Measurements from ENCODE around the gene PDZD2. TPM values are rescaled to one million over a fixed set of nuclear protein-coding genes. Genes with fewer than 3 reads are reported as not detected.

The PDZD2 gene
- total and polyA plus RNA-seq, 11 donors = 28.3 to 116 (median 80.6) TPM

- Histone ChIP-seq H3K36me3 (peaks cover 0 to 13% (median 0%) of the 10 kb centered on the region in 9 donors), H3K27ac (no peak overlapping the region), H3K27me3 (no peaks in the 10 kb centered on the region), H3K4me1 (peaks cover 0 to 6% (median 2%) of the 10 kb centered on the region in 12 donors), H3K4me3 (no peak overlapping the region), H3K9me3 (no peaks in the 10 kb centered on the region)
- DNase-seq (no peak), ATAC-seq (no peak)
- WGBS, 4 donors = 95 to 97% (median 96%) methylated on average over 5 of the region's 5 CpGs
- TF ChIP-seq CTCF (IDR thresholded peaks at IDR 0.05) = no peak
- TF ChIP-seq POLR2A (IDR thresholded peaks at IDR 0.05) = no peak
- intact Hi-C loops (cut with DNase I) = no loop called here
Measured at GRCh38 chr5:31798168-31798567, 159.2 kb downstream of the PDZD2 start.

- Histone ChIP-seq H3K4me1 (peaks cover 0 to 6% (median 2%) of the 10 kb centered on the region in 12 donors), H3K9me3 (no peaks in the 10 kb centered on the region), H3K4me3 (no peak overlapping the region), H3K36me3 (peaks cover 0 to 10% (median 0%) of the 10 kb centered on the region in 9 donors), H3K27ac (no peak overlapping the region), H3K27me3 (no peaks in the 10 kb centered on the region)
- DNase-seq (no peak), ATAC-seq (no peak)
- WGBS, 4 donors = 86 to 100% (median 93%) methylated on average over 1 of the region's 1 CpG
- TF ChIP-seq CTCF (IDR thresholded peaks at IDR 0.05) (no peak), POLR2A (IDR thresholded peaks at IDR 0.05) (no peak)
- intact Hi-C loops (cut with DNase I) = loop anchor here in 2 of 10 donors (2.0 to 10.0 kb wide), 2 partner anchors 156 to 160 kb away; no protein-coding TSS in a partner anchor
Measured at GRCh38 chr5:31800351-31800750, 161.4 kb downstream of the PDZD2 start.

- ATAC-seq = no peak
- peak overlapping the region in 1 of 12 donors; percentile 26 for H3K27ac ChIP-seq
- intact Hi-C loops (cut with DNase I) = loop anchor here in 5 of 10 donors (2.0 to 10.0 kb wide), 5 partner anchors 161 to 225 kb away; partner anchors contain the start of gene PDZD2 (in 4 of the 5)
- no peaks in the 10 kb centered on the region for H3K27me3 ChIP-seq
- DNase-seq = no peak
- H3K9me3 ChIP-seq = no peaks in the 10 kb centered on the region
- no peak for TF ChIP-seq POLR2A (IDR thresholded peaks at IDR 0.05)
- no peak for TF ChIP-seq CTCF (IDR thresholded peaks at IDR 0.05)
- H3K4me1 ChIP-seq = peaks cover 0 to 15% (median 2%) of the 10 kb centered on the region in 12 donors
- WGBS, 4 donors = 80 to 88% (median 82%) methylated on average over 9 of the region's 9 CpGs
- no peaks in the 10 kb centered on the region for H3K36me3 ChIP-seq
- no peak overlapping the region for H3K4me3 ChIP-seq
Measured at GRCh38 chr5:31805785-31806400, 167.0 kb downstream of the PDZD2 start.

- WGBS, 4 donors = 65 to 84% (median 78%) methylated on average over 6 of the region's 6 CpGs
- peak overlapping the region in 1 of 12 donors; percentile 26 for H3K27ac ChIP-seq
- intact Hi-C loops (cut with DNase I) = loop anchor here in 4 of 10 donors (2.0 to 10.0 kb wide), 4 partner anchors 162 to 226 kb away; partner anchors contain the start of gene PDZD2 (in 3 of the 4)
Measured at GRCh38 chr5:31806561-31806960, 167.6 kb downstream of the PDZD2 start.

More at GRCh38 chr5:31806561-31806960, 167.6 kb downstream of the PDZD2 start:
- ATAC-seq = no peak
- Histone ChIP-seq H3K4me3 (no peak overlapping the region), H3K4me1 (peaks cover 0 to 21% (median 4%) of the 10 kb centered on the region in 12 donors), H3K27me3 (no peaks in the 10 kb centered on the region), H3K9me3 (no peaks in the 10 kb centered on the region), H3K36me3 (no peaks in the 10 kb centered on the region)
- DNase-seq = no peak
- TF ChIP-seq CTCF (IDR thresholded peaks at IDR 0.05) (no peak), POLR2A (IDR thresholded peaks at IDR 0.05) (no peak)

Data from heart left ventricle (tissue), 16 donors.